HG03060 (cell line): ENCODE results near the gene GLDN.
A peak's percentile ranks its signal among the peaks of the same experiment; 100 is the strongest.

Source experiments
- ATAC-seq: cut with Tn5 transposase; IDR thresholded peaks from one replicate; pipeline ENCODE4 v1.9.1; 2021; ENCODE audit warnings: low read depth, moderate number of reproducible peaks; ENCODE audit not compliant: unreplicated experiment

The GLDN gene

DNA sequence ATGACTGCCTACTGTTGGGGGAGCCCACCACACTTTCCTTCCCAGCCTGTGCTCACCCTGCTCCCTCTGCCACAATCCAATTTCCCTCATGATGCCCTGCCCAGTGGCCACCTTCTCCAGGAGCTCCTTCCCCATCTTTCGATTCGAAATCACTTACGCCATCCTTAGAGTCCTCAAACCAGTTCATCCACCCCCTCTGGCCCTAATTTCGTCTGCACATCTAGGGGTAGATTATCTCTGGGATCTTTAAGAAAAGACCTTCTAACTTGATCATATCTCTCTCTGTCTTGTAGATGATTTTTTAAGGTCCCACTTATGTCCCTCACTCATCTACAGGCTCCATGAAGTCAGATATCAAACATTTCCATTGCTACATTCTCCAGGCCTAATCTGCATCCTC is 20.1 kb upstream of the GLDN start:
- no peak for ATAC-seq

DNA sequence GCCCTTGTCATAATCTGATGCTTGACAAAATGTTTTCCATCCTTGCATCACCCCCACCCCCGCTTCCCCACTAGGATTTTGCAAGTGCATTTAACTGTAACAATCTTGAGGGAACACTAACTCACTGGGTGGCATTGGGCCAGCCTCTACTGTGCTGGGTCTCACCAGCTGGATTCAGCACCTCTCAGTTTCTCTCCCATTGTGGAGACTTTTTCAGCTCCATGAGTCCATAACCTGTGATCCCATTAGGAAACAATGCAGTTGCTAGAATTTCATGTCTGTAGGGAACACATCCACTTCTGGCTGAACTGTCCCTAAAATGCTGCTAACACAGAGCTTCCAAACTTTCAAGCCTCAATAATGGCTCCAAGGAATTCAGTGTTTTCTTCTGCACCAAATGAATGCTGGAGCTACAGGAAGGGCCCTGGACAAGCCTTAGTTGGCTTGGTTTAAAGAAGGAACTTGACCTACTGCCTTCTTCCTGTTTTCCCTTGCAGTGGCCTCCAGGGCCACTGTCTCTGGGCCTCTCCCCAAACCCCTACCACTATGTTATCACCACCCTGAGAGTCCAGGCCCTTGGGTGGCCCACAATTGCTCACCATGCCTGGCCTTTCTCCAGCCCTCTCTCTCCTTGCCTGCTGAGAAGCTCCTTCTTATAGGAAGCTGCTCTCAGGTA is 18.7 kb upstream of the GLDN start:
- ATAC-seq: no peak

DNA sequence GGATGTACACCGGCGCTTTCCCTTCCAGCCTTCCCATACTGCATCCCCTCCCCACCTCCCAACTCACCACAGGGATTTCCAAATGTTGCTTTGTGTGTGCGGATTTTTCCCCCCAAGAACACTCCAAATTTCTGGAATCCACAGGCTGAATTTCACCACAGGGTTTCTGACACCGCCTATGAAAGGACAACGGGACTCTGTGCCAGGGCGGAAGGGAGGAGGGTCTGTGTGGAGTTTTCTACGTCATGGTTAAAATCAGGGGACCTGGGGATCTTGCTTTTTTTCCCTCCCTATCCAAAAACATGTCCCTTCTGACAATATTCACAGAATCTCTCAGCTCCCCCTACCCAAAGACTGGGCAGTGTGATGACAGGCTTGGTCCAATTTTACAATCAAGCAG is 17.7 kb upstream of the GLDN start:
- no peak for ATAC-seq

DNA sequence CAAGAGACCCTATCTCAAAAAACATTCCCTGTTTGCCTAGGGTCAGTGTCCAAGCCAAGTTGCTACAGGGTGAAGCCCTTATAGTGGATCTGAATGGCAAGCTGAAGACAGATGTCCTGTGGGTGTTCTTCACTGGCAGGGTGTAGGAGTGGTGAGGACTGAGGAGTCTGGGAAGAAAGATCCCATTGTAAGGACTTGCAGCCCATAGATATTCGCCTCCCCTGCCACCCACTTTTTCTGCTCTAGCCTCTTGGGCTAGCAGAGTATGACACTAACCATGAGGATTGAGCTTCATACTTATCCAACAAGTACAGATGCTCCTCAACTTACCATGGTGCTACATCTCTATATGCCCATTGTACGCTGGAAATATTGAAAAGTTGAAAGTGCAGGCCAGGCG is 16.3 kb upstream of the GLDN start:
- ATAC-seq: no peak

DNA sequence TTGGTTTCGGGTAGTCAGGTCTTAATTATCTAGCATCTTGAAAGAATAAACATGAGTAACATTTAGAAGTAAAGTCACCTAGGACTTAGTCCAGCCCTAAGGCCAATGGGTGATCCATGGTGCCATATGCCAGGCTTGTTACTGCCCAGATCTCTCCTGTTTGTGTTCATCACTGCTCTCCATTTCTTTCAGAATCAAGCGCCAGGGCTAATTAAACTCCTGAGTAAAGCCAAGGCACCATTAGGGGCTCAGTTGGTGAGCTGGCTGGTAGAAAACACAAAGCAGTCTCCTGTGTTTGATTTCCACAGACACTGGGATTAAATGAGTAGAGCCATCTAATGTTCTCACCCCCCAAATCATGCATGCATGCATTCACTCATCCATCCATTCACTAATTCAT is 14.4 kb upstream of the GLDN start:
- no peak for ATAC-seq

DNA sequence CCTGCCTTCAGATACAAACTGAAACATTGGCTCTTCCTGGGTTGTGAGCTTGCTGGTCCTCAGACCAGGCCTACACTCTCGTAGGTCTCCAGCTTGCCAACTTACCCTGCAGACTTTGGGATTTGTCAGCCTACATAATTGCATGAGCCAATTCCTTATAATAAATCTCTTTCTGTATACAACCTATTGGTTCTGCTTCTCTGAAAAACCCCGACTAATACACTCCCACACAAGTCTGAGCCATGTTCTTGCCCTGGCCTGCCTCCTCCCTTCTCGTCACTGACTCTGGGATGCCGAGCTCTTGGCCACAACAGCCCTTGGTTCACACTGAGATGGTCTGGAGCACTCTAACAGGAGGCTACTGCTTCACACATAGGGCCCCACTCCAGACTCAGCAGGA is 12.5 kb upstream of the GLDN start:
- ATAC-seq: no peak

DNA sequence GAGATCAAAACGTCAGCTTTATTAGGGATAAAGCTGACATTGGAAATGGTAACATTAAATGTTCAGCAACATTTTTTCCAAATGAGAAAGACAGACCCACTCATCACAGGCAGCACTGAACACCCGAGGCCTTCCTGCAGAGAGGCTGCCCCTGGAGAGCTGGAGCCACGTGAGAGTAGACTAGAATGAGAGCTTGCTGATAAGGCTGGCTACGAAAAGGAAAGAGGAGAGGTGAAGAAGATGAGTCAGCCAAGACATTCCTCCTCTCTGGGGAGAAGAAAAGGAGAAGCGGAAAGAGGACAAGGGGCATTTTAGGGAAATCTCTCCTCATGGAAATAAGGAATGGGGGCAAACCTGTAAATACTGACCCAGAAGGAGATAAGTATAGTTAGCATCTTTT is 10.3 kb upstream of the GLDN start:
- ATAC-seq: no peak

DNA sequence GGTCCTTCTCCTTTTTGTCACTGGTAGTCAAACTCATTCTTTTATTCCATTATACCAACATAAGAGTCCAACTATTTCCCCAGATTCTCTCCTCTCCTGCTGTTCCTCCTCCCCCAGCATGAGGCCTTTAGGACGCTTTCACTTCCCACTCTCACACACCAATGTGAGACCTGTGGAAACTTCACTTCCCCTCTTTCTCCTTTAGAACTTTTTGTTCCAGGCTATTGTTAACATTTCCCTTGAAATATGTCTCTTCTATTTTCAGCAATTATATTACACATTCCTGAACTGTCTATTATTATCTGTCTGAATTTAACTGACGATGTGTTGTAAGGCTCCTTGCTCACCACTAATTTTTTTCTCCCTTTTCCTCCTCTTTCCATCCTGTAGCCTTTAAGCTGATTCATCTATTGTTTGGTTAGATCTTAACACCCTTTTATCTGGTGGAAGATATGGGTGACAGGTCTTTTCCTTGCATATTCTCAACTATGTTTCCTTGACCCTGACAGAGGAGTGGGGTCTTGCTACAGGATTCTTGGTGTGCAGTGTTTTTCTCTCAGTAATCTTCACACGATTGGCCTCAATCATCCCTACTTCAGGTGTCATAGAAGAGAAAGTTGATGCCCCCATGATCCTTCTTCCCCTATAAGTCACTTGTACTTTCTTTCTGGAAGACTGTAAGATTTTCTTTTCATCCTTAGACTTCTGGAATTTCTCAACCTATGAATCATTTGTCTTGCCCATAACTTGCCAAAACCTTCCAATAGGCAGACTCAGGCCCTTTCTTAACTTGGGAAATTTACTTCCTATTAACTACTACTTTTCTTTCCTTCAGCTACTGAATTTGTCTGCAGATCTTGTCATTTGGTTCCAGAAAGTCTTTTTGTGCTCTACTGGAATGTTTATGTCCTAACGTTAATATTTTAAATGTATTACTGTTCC is 9.0 kb upstream of the GLDN start:
- no peak for ATAC-seq

DNA sequence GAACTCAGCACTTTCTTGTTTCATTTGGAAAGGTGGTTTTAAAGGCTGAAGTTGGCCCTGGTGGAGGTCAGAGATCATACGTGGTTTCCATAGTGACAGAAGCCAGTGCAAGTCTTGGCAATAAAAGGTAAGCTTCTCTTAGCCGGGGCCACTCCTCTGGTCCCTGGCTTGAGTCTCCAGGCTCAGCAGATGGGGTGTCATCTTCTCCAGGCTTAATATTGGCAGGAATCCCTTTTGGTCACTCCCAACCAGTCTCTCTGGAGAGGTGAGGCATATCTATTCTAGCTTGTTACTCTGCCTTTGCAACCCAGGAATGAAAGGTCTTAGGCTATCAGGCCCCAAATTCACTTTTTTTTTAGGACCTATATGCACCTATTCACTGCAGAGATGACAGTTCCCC is 7.9 kb upstream of the GLDN start:
- ATAC-seq: no peak

DNA sequence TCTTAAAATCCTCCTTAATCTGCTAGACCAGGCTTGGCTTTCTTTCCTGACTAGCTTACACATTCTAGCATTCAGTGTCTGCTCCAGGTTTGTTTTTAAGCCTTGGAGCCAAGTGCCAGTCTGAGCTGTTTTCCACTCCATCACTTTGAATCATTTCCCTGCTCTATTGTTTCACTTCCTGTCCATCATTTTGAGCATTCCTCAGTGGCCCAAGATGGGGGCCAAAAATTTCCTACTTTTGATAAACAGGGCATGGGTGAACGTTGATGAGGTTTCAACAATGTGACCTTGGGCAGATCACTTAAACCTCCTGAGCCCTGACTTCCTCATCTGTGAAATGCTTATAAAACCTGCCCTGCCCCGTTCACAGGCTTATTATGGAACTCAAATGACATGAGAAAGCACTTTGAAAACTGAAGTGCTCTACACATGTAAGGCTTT is 7.4 kb upstream of the GLDN start:
- no peak for ATAC-seq

DNA sequence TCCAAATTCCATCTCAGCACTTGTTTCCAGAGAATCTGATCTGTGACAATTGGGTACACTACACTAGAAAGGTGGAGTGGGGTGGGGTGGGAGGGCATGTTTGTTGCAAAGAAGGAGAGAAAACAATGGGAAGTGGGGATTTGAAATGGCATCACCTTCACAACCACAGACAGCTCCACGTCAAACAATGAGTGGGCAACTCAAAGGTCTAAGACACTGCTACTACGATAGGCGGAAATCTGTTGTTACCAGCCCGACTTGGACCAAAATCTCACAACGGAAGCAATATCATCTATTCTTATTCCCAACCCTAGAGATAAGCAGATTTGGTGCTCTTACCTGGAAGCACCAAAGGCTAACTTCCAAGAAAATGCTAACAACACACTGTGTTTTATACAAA is 6.4 kb upstream of the GLDN start:
- no peak for ATAC-seq

DNA sequence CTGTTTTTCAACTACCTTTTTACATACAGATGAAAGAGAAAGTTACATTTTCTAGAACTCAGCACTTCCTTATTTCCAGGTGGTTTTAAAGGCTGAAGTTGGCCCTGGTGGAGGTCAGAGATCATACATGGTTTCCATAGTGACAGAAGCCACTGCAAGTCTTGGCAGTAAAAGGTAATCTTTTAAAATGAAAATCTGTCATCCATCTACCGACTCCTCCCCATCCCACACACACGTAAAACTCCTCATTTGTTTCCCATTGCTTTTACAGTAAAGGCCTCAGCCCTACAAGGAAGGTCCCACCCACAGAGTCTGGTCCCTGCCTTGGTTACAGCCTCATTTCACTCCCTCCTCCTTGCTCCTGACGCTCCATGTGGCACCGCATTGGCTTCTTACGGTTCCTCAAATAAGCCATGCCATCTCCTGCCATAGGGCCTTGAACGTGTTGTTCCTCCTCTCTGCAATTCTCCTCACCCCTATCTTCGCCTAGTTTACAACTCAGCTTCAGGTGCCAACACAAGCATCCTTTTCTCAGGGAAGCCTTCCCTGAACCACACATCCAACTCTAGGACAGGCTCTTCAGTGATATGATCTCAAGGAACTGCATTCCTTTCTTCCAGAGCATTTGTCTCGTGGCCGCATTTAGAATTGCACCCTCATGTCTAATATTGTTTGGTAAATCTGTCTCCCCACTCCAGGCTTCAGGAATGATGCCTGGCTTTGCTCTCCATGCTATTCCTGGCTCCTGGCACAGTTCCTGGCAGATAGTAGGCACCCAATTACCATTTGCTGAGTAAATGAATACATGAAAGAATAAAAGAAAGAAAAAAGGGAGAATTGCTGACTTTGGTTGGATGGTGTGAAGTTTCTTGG is 5.7 kb upstream of the GLDN start:
- no peak for ATAC-seq

DNA sequence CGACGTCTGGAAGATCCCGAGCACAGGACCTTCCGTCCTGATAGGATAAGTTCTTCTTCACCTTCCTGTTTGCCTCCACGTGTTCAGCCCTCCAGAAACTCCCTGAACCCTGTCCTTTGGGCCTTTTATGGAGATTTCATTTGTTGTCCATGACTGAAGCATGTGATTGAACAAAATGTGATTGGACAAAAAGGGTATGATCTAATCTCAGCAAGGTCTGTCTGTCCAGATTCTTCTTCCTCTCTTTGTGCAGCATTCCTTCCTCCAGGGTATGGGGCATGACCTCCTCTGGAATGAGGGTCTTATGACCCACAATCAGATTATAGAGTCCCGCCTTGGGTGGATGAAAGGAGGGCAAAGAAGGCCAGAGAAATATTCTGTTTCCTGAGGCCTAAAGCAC is 3.0 kb upstream of the GLDN start, which contains the start of gene CYP19A1:
TSS of gene CYP19A1 (minus strand) at position 101 of the 400 bp plus-strand sequence. CDS start 95,684 bp downstream, outside the sequence.
- no peak for ATAC-seq

DNA sequence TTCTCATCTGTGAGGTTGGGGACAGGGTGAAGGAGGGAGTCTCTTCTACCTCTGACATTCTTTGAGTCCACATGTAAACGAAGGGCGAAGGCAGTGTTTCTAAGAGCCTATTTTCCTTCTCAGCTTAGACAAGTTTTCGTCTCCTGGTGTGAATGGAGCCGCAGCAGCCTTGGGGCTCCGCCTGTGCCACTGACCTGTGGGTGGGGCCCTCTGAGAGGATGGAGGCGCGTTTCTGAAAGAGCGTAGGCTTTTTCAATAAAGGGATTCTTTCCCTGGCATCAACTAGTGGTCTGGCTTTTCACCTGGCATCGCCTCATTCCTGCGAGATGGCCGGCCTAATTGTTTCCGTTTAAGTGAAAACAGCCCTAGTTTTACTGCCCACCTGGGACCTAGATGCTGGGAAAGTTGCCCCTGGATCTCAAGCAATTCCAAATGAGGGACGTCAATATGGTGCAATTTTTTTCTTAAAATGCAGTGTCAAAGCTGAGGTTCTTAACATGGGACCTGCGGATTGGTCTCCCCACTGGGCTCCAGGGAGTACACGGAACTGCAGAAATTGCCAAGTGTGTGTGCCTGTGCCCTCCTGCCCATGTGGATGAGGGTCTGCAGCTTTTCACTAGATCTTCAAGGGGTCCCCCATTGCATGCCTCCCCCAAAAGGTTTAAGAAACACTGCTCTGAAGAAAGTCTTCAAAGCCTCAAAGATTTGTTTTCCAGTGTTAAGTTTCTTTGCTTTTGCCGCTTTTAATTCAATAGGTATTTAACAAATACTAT is 958 bp downstream of the GLDN start:
- no peak for ATAC-seq

DNA sequence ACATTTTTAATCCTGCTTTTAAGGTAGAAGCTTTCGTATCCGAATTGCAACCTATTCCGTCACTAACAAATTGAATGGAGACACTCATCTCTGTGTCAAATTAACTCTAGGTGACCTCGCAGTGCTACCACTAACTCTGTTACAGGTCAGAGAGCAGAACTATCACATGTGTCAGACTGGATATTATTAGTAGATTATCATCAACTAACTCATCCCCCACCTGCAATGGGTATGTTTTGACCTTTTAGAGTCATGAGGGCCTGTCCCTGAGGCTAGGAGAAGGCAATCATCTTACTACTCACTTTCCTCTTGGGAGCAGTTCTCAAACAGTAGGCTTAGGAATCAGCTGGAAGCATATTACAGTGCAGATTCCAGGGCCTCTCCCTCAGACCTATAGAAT is 2.0 kb downstream of the GLDN start:
- no peak for ATAC-seq

DNA sequence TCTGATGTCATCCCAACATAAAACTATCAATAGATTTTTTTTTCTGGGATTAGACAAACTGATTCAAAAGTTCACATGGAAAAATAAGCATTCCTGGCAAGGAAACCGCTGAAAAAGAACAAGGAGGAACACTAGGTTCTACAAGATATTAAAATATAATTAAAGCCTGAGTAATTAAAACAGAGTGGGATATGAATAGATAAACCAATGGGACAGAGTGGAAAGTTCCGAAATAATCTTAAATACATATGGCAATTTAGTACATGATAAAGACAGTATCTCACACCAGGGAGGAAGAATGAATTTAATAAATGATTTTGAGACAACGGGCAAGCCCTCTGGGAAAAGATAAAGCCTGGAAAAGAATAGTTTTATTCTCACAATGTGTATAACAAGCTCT is 4.7 kb downstream of the GLDN start:
- no peak for ATAC-seq

DNA sequence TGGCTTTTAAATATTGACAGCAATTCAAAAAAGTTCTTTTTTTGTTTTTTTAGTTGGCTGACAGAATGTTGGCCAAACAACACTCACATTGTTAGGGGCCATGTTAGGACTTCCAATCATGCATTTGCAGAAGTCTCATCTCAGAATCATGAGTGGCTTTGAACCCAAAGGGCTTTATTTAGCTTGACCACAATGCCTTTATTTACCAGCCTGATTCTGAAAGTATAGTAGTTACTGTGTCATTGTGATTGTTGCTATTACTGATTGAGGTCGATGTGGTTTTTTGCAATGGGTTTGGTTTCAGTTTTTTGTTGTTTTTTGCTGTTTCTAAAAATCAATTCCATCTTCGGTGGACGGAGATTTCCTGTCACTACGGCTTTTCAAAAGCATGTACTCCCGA is 7.2 kb downstream of the GLDN start:
- ATAC-seq: peak; percentile 89

DNA sequence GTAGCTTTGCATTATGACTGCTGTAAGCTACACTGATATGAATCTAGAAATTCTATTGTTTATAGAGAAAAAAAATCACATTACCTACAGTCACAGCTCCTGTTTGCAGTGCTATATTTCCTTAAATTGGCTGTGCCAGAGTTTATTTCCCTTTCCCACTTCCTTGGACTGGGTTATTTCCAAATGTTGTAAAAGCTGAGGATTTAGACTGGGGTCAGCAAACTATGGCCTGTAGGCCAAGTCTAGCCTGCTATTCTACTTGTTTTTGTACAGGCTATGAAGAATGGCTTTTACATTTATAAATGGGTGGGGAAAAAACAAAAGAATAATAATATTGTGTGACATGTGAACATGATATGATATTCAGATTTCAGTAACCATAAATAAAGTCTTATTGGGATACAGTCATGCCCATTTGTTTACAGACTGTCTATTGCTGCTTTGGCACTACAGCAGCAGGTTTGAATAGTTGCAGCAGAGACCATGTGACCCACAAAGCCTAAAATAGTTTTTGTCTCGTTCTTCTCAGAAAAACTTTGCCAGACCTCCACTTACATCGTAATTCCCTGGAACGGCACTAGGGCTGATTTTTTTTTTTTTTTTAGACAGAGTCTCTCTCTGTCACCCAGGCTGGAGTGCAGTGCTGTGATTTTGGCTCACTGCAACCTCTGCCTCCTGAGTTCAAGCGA is 7.8 kb downstream of the GLDN start:
- no peak for ATAC-seq

DNA sequence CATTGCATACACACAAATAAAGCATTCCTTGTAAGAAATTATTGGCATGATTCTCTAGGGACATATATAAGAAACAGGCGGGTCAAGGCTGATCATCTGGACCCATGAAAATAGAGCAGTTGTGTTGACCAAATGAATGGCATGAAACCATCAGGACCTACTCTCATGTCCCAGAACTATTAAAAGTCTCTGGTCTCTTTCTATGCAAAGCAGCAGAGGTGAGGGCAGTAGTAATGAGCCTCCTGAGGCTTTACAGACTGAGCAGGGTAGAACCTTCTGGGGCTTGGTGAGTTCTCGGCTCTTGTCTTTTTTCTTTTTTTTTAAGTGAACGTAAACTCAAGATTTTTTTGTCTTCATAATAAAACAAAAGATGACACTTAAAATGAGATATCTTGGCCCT is 9.3 kb downstream of the GLDN start:
- ATAC-seq: no peak

DNA sequence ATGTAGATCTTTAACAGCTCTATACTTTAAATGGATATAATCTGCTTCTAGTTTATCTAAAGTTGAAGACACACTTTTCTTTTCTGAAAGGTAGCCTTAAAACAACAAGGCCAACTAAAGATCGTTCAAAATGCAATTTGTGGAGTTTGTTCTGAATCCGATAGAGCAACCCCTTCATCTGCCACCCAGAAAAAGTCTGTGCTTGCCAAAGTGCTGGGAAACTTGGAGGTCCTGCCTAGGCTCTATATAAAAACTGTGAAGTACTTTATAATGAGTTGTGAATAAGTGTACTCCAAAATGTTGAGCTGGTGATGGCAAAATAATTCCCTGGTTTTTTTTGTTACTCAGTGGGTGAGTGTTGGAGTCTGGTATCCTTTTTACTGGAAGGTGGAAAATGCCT is 12.5 kb downstream of the GLDN start:
- no peak for ATAC-seq
